Spleen (tissue), 7 donors: Measurements from ENCODE around the gene RTCA.

Experiments used
- CTCF ChIP-seq, 11 experiments: fragments of 200-600 bp in 7 of 11; fragments of 450-650 bp in 4 of 11; sonication (generic) in 4 of 11; IDR thresholded peaks in 8 of 11; conservative IDR thresholded peaks in 3 of 11; 1 replicate in 7 of 11; 2 replicates in 4 of 11; pipeline versions ENCODE4 v1.4.0 to v1.8.0; 2016 to 2021; ENCODE audit warnings: antibody characterized with exemption in 11 of 11, inconsistent platforms in 4 of 11, mild to moderate bottlenecking in 1 of 11
- POLR2A ChIP-seq, 3 donors: fragments of 450-650 bp; IDR thresholded peaks; one replicate each; pipeline ENCODE4 v1.5.1; 2017; ENCODE audit warnings: antibody characterized with exemption in 3 of 3, mild to moderate bottlenecking in 1 of 3
- POLR2AphosphoS5 ChIP-seq, 3 donors: sonication (generic); formaldehyde crosslinking; IDR thresholded peaks; one replicate each; pipeline ENCODE4 v1.5.1; 2017; ENCODE audit warnings: antibody characterized with exemption in 3 of 3
- donor health status: DM: no; HTN: no; CAD: no; lungs with moderate emphysema.
- donor health status: DM: no; HTN: no; CAD: no.
- donor health status: DM: no; HTN: no; CAD: no.

- TF ChIP-seq CTCF (IDR thresholded peaks at IDR 0.05 in 8 of 11, conservative IDR thresholded peaks at IDR 0.05 in 3 of 11) (no peak), POLR2AphosphoS5 (IDR thresholded peaks at IDR 0.05) (no peak), POLR2A (IDR thresholded peaks at IDR 0.05) (no peak)
Observed at GRCh38 chr1:100332331-100332730, 66.3 kb downstream of the RTCA start.
